ENCODE results near the gene FUBP1. TPM values are rescaled to one million over a fixed set of nuclear protein-coding genes. Genes with fewer than 3 reads are reported as not detected.

FUBP1 gene
- total RNA-seq, 1 experiment from 2014 or later: 188 TPM

DNA sequence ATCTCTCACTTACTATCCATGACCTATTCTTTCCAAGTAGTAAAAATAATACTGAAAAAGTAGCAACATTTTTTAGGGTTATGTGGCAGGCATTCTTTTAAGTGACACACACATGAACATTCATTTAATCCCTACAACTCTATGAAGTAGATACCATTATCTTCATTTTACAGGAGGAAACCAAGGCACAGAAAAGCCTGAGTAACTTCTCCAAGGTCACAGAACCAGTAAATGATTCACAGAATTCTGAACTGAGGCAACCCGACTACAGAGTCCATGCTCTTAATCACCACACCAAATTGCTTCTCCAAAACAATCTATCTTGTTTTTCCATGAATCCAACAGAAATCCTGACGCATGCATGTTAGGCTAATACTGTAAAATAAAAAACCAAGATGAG, 17.5 kb downstream of the FUBP1 start:
- peaks cover 74% of the 10 kb centered on the region for H3K36me3 Mint-ChIP-seq (ENCODE audit: insufficient read depth, unreplicated experiment)
- H3K4me1 Mint-ChIP-seq (ENCODE audit: low read depth, unreplicated experiment): peaks cover 23% of the 10 kb centered on the region
- TF ChIP-seq, protein P1, sequence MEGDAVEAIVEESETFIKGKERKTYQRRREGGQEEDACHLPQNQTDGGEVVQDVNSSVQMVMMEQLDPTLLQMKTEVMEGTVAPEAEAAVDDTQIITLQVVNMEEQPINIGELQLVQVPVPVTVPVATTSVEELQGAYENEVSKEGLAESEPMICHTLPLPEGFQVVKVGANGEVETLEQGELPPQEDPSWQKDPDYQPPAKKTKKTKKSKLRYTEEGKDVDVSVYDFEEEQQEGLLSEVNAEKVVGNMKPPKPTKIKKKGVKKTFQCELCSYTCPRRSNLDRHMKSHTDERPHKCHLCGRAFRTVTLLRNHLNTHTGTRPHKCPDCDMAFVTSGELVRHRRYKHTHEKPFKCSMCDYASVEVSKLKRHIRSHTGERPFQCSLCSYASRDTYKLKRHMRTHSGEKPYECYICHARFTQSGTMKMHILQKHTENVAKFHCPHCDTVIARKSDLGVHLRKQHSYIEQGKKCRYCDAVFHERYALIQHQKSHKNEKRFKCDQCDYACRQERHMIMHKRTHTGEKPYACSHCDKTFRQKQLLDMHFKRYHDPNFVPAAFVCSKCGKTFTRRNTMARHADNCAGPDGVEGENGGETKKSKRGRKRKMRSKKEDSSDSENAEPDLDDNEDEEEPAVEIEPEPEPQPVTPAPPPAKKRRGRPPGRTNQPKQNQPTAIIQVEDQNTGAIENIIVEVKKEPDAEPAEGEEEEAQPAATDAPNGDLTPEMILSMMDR (IDR thresholded peaks at IDR 0.05; ENCODE audit: unreplicated experiment): no peak
- intact Hi-C loops (cut with micrococcal nuclease; ENCODE audit: unreplicated experiment): no loop called here
- no peak overlapping the region for H3K4me3 Mint-ChIP-seq (ENCODE audit: low read depth, unreplicated experiment)
- no peaks in the 10 kb centered on the region for H3K27me3 Mint-ChIP-seq (ENCODE audit: unreplicated experiment)
- CTCF ChIA-PET: no interaction called here
- no peak overlapping the region for H3K27ac Mint-ChIP-seq (ENCODE audit: unreplicated experiment)
- no peak for DNase-seq
- no peaks in the 10 kb centered on the region for H3K9me3 Mint-ChIP-seq (ENCODE audit: low read depth, unreplicated experiment)
- no TSS peak for BruUV-seq (replicated peaks)

DNA sequence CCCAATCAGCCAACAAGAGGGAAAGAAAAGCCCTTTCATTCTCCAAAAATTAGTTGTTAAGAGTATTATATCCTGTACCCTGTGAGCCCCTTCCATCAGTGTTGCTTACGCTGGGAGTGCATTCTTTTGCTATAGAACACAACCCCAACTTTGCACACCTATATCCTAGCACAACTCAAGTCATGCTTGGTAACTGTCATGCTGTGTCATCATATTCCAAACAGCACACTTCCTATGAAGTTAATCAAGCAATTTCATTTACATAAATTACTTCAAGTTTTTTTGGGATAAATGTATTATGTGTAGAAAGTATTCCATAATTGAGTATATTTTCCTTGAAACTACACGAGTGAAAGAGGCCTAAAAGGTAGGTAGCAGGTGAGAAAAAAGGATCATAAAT, 20.0 kb downstream of the FUBP1 start:
- intact Hi-C loops (cut with micrococcal nuclease; ENCODE audit: unreplicated experiment): no loop called here
- no peak overlapping the region for H3K4me3 Mint-ChIP-seq (ENCODE audit: low read depth, unreplicated experiment)
- no TSS peak for BruUV-seq (replicated peaks)
- H3K9me3 Mint-ChIP-seq (ENCODE audit: low read depth, unreplicated experiment): no peaks in the 10 kb centered on the region
- H3K27me3 Mint-ChIP-seq (ENCODE audit: unreplicated experiment): no peaks in the 10 kb centered on the region
- H3K4me1 Mint-ChIP-seq (ENCODE audit: low read depth, unreplicated experiment): peaks cover 14% of the 10 kb centered on the region
- TF ChIP-seq, protein P1 (IDR thresholded peaks at IDR 0.05; ENCODE audit: unreplicated experiment): no peak
- CTCF ChIA-PET: no interaction called here
- H3K36me3 Mint-ChIP-seq (ENCODE audit: insufficient read depth, unreplicated experiment): peaks cover 55% of the 10 kb centered on the region
- DNase-seq: no peak
- H3K27ac Mint-ChIP-seq (ENCODE audit: unreplicated experiment): peak overlapping the region; percentile 12

DNA sequence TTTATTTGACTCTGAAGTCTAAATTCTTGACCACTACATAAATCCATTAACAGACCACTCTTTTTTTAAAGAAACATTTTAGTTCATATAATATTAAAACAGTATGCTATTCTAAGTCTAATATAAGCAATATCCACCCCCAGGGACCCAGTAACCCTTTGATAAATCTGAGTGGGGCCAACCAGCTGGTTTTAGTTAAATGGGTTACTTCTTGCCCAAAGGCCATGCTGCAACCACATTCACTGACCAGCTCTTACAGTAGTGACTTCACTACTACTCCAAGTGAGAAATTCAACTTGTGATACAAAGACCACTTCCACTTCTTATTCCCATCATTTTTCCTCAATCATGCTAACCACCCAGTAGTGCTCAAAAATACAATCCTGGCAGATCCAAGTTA, 20.5 kb downstream of the FUBP1 start:
- intact Hi-C loops (cut with micrococcal nuclease; ENCODE audit: unreplicated experiment): no loop called here
- Mint-ChIP-seq H3K27ac (ENCODE audit: unreplicated experiment) (no peak overlapping the region), H3K9me3 (ENCODE audit: low read depth, unreplicated experiment) (no peaks in the 10 kb centered on the region), H3K27me3 (ENCODE audit: unreplicated experiment) (no peaks in the 10 kb centered on the region), H3K4me3 (ENCODE audit: low read depth, unreplicated experiment) (no peak overlapping the region), H3K4me1 (ENCODE audit: low read depth, unreplicated experiment) (peaks cover 14% of the 10 kb centered on the region), H3K36me3 (ENCODE audit: insufficient read depth, unreplicated experiment) (peaks cover 51% of the 10 kb centered on the region)
- DNase-seq: no peak
- CTCF ChIA-PET: no interaction called here
- TF ChIP-seq, protein P1 (IDR thresholded peaks at IDR 0.05; ENCODE audit: unreplicated experiment): no peak
- no TSS peak for BruUV-seq (replicated peaks)

DNA sequence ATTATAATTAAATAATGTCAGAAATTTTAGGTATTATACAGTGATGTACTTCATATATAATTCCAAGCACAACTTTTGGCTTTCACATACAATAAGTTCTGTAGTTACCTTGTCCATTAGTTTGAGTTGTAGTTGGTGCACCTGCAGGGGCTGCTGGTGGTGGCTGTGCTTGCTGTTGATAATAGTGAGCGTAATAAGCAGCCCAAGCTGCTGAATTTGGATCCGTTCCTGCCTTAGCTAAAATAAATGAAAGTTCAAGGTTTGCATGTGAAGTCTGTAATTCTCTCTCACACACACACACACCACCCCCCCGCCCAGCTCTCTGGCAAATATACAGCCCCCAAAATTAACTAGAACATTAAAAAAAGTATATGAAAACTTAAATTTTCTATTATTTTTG, 22.4 kb downstream of the FUBP1 start:
- Mint-ChIP-seq H3K4me3 (ENCODE audit: low read depth, unreplicated experiment) (no peak overlapping the region), H3K9me3 (ENCODE audit: low read depth, unreplicated experiment) (no peaks in the 10 kb centered on the region), H3K36me3 (ENCODE audit: insufficient read depth, unreplicated experiment) (peaks cover 50% of the 10 kb centered on the region), H3K4me1 (ENCODE audit: low read depth, unreplicated experiment) (peaks cover under 1% of the 10 kb centered on the region), H3K27ac (ENCODE audit: unreplicated experiment) (no peak overlapping the region), H3K27me3 (ENCODE audit: unreplicated experiment) (no peaks in the 10 kb centered on the region)
- CTCF ChIA-PET: no interaction called here
- DNase-seq: no peak
- TF ChIP-seq, protein P1 (IDR thresholded peaks at IDR 0.05; ENCODE audit: unreplicated experiment): no peak
- BruUV-seq (replicated peaks): no TSS peak
- intact Hi-C loops (cut with micrococcal nuclease; ENCODE audit: unreplicated experiment): no loop called here

DNA sequence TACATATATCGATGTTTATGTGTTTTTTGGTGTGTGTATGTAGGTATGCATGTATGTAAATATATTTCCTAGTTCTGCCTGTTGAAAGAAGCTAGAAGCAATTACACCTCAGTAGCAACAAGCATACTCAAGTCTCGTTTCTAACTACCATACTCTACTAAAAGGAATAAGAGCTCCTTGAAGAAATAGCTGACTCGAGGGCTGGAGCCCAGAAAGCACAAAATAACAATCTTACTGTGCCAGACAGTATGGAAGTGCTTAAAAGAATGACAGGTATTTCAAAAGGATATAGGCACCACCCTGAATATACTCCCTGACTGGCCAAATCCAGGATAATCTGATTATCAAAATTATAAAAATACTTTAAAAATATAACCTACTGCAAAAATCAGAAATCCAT, 23.2 kb downstream of the FUBP1 start:
- TF ChIP-seq, protein P1 (IDR thresholded peaks at IDR 0.05; ENCODE audit: unreplicated experiment): no peak
- no peak overlapping the region for H3K27ac Mint-ChIP-seq (ENCODE audit: unreplicated experiment)
- H3K4me1 Mint-ChIP-seq (ENCODE audit: low read depth, unreplicated experiment): no peaks in the 10 kb centered on the region
- H3K27me3 Mint-ChIP-seq (ENCODE audit: unreplicated experiment): no peaks in the 10 kb centered on the region
- CTCF ChIA-PET: no interaction called here
- no peak overlapping the region for H3K4me3 Mint-ChIP-seq (ENCODE audit: low read depth, unreplicated experiment)
- BruUV-seq (replicated peaks): no TSS peak
- H3K9me3 Mint-ChIP-seq (ENCODE audit: low read depth, unreplicated experiment): no peaks in the 10 kb centered on the region
- H3K36me3 Mint-ChIP-seq (ENCODE audit: insufficient read depth, unreplicated experiment): peaks cover 49% of the 10 kb centered on the region
- intact Hi-C loops (cut with micrococcal nuclease; ENCODE audit: unreplicated experiment): no loop called here
- DNase-seq: no peak
